GM10266 (cell line): Measurements from ENCODE around the gene SUSD3.

Source experiments
- DNase-seq: peaks from one replicate; pipeline ENCODE4 v3.0.0; 2012; ENCODE audit errors: extremely low spot score
- CTCF ChIP-seq: IDR thresholded peaks from 2 replicates; pipeline ENCODE4 v1.5.1; 2012; ENCODE audit warnings: mild to moderate bottlenecking, low read depth; ENCODE audit not compliant: control insufficient read depth, insufficient read depth; ENCODE audit errors: missing control alignments

Gene SUSD3

GRCh38 chr9:93094658-93095204, 36.2 kb downstream of the SUSD3 start:
- no peak for DNase-seq
- TF ChIP-seq CTCF = no peak

- DNase-seq = peak; percentile 100
- TF ChIP-seq CTCF = no peak
Observed at GRCh38 chr9:93095205-93096130, 37.0 kb downstream of the SUSD3 start.

- DNase-seq = peak; percentile 47
- no peak for TF ChIP-seq CTCF
Observed at GRCh38 chr9:93096131-93096802, 37.8 kb downstream of the SUSD3 start, which contains the start of gene CARD19. CARD19 (plus strand) TSS chr9:93096217; CDS start chr9:93096346, 129 bp downstream.

- DNase-seq = no peak
- TF ChIP-seq CTCF = no peak
Observed at GRCh38 chr9:93096811-93097382, 38.4 kb downstream of the SUSD3 start.

GRCh38 chr9:93097511-93098201, 39.2 kb downstream of the SUSD3 start:
- no peak for TF ChIP-seq CTCF
- no peak for DNase-seq

GRCh38 chr9:93098236-93098946, 39.9 kb downstream of the SUSD3 start:
- no peak for DNase-seq
- TF ChIP-seq CTCF = no peak
